Right ventricle myocardium superior (tissue), 1 donor: ENCODE measurements around the gene RBBP6. TPM values are rescaled to one million over a fixed set of nuclear protein-coding genes. Genes with fewer than 3 reads are reported as not detected.
A peak's percentile ranks its signal among the peaks of the same experiment; 100 is the strongest.
"Not testable (repeated sequence)": the region's sequence is repeated elsewhere in the genome, so short reads cannot be mapped to it uniquely, and the experiment has no call there.

Source experiments
- ATAC-seq: fragments of 200-7000 bp; cut with Tn5 transposase; one replicate; pipeline ENCODE4 v1.9.1; 2020; ENCODE audit warnings: mild to moderate bottlenecking; ENCODE audit not compliant: poor library complexity
- DNase-seq: peaks from one replicate; pipeline ENCODE4 v3.0.0-alpha.2; 2020
- intact Hi-C: fragments of 100-400 bp; cut with DNase I; formaldehyde crosslinking; loops from one replicate; pipeline ENCODE4 v1.11.2; 2022
- total RNA-seq: library from RNA; stranded (reverse); fragmentation: NEBNext Ultra II Directional; extraction: Animal tissue kit (Norgen Biotek cat#: 25700); gene quantifications from one replicate; pipeline ENCODE4 v1.2.1, GENCODE V29; 2021
- donor health status: DM: no; HTN: yes; CAD: no; lungs with severe emphysema.

RBBP6 gene
- total RNA-seq, 1 donor from 2014 or later: 27.7 TPM

GRCh38 chr16:24552705-24553246, 13.4 kb downstream of the RBBP6 start:
- no peak for DNase-seq
- intact Hi-C loops: no loop called here
- no peak for ATAC-seq

GRCh38 chr16:24553983-24554382, 14.6 kb downstream of the RBBP6 start:
- DNase-seq (no peak), ATAC-seq (no peak)
- intact Hi-C loops: no loop called here

GRCh38 chr16:24555346-24555872, 16.0 kb downstream of the RBBP6 start:
- DNase-seq: no peak
- intact Hi-C loops: no loop called here
- ATAC-seq: no peak

GRCh38 chr16:24562811-24563210, 23.4 kb downstream of the RBBP6 start:
- intact Hi-C loops: loop anchor here (10.0 kb wide), 1 partner anchor 232 kb away; no protein-coding TSS in a partner anchor
- ATAC-seq (no peak), DNase-seq (no peak)

- intact Hi-C loops: loop anchor here (5.0 to 10.0 kb wide), 2 partner anchors 226 to 244 kb away; no protein-coding TSS in a partner anchor
These were observed 29.0 kb downstream of the RBBP6 start for GRCh38 chr16:24568392-24568791.

GRCh38 chr16:24571096-24571495, 31.7 kb downstream of the RBBP6 start:
- intact Hi-C loops: no loop called here
- ATAC-seq: no peak
- DNase-seq: no peak

More at GRCh38 chr16:24568392-24568791, 29.0 kb downstream of the RBBP6 start:
- ATAC-seq: no peak
- no peak for DNase-seq

- DNase-seq (no peak), ATAC-seq (no peak)
- intact Hi-C loops: no loop called here
These were observed 32.7 kb downstream of the RBBP6 start for GRCh38 chr16:24572069-24572468.

GRCh38 chr16:24573141-24573540, 33.8 kb downstream of the RBBP6 start:
- ATAC-seq (no peak), DNase-seq (no peak)
- intact Hi-C loops: no loop called here

- ATAC-seq, intact Hi-C loops, DNase-seq: not testable (repeated sequence)
These were observed 35.4 kb downstream of the RBBP6 start for GRCh38 chr16:24574515-24575485.

GRCh38 chr16:24575791-24576190, 36.4 kb downstream of the RBBP6 start:
- ATAC-seq, intact Hi-C loops, DNase-seq: not testable (repeated sequence)

- no peak for ATAC-seq
- intact Hi-C loops: no loop called here
- no peak for DNase-seq
These were observed 37.8 kb downstream of the RBBP6 start for GRCh38 chr16:24577167-24577566.

- intact Hi-C loops: no loop called here
- DNase-seq (no peak), ATAC-seq (no peak)
These were observed 41.3 kb downstream of the RBBP6 start for GRCh38 chr16:24580665-24581064.

GRCh38 chr16:24583494-24583893, 44.1 kb downstream of the RBBP6 start:
- intact Hi-C loops: no loop called here
- ATAC-seq: no peak

GRCh38 chr16:24589997-24590396, 50.6 kb downstream of the RBBP6 start:
- DNase-seq (no peak), ATAC-seq (no peak)
- intact Hi-C loops: no loop called here

More at GRCh38 chr16:24583494-24583893, 44.1 kb downstream of the RBBP6 start:
- DNase-seq: no peak

GRCh38 chr16:24598777-24599437, 59.5 kb downstream of the RBBP6 start:
- intact Hi-C loops: no loop called here
- ATAC-seq: no peak
- no peak for DNase-seq

- intact Hi-C loops: no loop called here
- ATAC-seq: no peak
These were observed 70.0 kb downstream of the RBBP6 start for GRCh38 chr16:24609417-24609739.

GRCh38 chr16:24609740-24610415, 70.5 kb downstream of the RBBP6 start:
- ATAC-seq (peak; percentile 36), DNase-seq (peak; percentile 66)
- intact Hi-C loops: no loop called here

More at GRCh38 chr16:24609417-24609739, 70.0 kb downstream of the RBBP6 start:
- no peak for DNase-seq

GRCh38 chr16:24610416-24610755, 71.0 kb downstream of the RBBP6 start:
- ATAC-seq (peak; percentile 76), DNase-seq (peak; percentile 59)
- intact Hi-C loops: no loop called here

GRCh38 chr16:24611310-24611709, 71.9 kb downstream of the RBBP6 start:
- intact Hi-C loops: no loop called here
- ATAC-seq (no peak), DNase-seq (no peak)
